GM18907 (cell line): Measurements from ENCODE around the gene FASN.

ENCODE experiments used
- ATAC-seq: cut with Tn5 transposase; IDR thresholded peaks from one replicate; pipeline ENCODE4 v1.9.1; 2021; ENCODE audit warnings: mild to moderate bottlenecking, moderate library complexity; ENCODE audit not compliant: unreplicated experiment

FASN gene

DNA sequence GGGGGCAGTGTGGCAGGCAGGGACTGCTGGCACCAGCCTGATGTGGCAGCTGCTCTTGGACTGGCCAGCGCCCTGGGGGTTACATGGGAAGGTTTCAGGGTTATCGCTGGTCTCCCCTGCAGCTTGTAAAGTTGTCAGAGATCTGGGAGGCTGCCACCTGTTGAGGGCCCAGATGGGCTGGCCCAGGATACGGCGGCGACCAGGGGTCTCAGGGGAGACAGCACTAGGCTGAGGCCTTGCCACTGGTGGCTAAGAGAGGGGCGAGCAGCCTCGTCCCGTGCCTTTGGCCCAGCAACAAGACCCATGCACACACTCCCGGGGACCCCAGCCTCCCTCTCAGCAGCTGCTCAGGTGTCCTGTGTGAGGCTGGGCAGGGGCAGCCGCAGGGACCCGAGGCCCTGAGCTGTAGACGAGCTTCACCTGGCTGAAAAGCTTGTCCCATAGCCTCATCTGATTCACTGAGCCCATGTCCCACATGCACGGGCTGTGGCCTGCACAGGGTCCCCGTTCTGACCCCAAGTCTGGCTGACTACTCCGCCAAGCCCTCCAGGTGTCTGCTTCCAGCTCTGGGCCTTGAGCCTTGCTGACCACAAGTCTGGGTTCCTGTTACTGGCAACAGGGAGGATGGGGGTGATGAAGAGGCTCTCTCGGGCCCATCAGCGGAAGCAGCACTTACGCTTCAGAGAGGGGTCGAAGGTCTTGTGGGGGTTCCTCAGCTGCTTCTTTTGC is 38.6 kb downstream of the FASN start:
- no peak for ATAC-seq

DNA sequence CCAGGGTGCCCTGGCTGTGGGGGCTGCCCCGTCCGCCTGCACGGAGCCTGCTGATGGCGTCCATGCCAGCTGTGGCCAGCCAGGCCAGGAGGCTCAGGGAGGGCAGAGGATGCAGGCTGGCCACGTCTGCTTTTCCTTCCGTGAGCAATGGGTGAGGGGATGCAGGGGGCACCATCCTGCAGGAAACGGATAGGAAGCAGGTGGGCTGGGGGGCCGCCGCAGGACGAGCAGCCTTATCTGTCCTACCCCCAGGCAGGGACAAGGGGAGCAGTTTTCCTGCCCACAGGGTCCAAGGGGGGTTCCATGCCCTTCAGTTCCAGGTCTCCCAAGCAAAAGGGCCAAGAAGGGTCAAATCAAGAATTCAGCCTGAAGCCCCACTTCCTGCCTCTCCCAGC is 39.2 kb downstream of the FASN start:
- no peak for ATAC-seq

DNA sequence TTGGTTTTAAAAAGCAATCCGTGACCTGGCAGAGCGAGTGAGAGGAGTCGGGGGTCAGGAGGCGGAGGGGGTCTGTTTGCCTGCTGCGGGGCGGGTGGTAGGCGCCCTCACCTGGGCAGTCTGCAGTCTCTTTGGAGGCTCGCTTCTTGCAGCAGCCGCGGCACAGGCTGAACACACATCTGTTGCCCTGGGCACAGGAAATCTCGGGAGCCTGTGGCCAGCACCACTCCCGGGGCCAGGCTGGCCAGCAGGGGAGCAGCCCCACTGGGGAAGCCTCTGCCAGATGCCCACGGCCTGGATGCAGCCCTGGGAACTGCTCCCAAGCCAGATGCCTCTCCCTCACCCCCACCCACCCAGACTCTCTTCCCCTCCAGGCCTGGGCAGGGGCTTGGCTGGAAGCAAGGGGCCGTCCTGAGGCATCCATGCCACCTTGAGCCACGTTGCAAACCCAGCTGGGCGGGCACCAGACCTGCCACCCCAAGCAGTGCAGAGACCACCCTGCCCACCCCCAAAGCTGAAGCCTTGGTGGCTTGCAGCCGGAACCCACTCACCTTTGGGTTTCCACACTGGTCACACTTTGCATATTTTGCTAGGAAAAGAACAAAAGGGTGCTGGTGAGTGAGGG is 39.7 kb downstream of the FASN start:
- ATAC-seq: no peak

DNA sequence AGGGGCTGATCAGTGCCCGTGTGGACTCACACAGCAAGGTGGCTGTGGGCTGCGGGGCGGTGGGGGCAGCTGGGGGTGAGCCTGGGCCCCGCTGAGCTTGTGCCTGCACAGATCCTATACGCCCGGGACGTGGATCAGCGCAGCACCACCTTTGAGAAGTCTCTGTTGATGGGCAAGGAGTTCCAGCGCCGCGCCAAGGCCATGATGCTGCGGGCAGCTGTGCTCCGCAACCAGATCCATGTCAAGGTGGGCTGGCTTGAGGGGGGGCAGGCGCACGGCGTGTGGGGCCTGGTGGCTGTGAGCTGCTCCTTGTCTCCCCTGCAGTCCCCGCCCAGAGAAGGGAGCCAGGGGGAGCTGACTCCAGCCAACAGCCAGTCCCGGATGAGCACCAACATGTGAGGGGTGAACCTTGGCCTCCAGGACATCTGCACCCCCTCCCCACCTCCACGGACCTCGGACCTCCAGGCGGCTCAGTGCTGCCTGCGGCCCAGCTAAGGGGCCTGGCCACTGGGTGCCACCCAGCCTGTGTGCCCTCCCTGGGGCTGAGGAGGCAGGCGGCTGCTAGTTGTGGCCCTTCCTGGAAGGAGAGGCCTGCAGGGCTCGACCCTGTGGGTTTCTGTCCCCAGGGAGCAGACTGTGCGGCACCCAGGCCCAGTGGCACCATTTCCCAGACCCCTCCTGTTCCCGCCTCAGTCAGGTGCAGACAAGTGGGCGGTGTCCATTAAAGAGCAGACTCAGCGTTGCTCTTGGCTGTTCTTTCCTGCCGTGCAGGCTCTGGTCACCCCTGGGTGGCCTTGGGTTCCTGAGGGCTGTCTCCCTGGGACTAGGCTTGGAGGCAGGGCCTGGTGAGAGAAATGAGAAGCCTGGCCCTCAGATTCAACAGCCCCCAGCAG is 41.1 kb downstream of the FASN start:
- no peak for ATAC-seq

DNA sequence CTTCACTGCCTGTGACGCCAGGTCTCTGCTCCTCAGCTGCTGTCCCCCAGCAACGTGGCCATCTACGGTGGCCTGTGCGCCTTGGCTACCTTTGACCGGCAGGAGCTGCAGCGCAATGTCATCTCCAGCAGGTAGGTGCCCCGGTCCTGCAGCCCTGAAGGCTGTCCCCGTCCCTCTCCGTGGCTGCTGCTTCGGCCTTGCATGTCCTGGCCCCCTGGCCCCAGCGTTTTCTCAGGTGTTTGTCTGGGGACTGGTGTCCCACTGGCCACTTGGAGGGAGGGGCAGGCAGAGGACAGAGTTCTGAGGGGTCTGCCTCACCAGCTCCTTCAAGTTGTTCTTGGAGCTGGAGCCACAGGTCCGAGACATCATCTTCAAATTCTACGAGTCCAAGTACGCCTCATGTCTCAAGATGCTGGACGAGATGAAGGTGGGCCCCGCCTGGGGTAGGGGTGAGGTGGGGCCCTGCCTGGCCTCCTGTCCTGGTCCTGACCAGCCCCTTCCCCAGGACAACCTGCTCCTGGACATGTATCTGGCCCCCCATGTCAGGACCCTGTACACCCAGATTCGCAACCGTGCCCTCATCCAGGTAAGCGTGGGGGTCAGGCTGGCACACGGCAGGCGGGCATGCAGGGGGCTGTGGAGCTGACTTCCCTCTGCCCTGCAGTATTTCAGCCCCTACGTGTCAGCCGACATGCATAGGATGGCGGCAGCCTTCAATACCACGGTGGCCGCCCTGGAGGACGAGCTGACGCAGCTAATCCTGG is 41.9 kb downstream of the FASN start:
- ATAC-seq: no peak

DNA sequence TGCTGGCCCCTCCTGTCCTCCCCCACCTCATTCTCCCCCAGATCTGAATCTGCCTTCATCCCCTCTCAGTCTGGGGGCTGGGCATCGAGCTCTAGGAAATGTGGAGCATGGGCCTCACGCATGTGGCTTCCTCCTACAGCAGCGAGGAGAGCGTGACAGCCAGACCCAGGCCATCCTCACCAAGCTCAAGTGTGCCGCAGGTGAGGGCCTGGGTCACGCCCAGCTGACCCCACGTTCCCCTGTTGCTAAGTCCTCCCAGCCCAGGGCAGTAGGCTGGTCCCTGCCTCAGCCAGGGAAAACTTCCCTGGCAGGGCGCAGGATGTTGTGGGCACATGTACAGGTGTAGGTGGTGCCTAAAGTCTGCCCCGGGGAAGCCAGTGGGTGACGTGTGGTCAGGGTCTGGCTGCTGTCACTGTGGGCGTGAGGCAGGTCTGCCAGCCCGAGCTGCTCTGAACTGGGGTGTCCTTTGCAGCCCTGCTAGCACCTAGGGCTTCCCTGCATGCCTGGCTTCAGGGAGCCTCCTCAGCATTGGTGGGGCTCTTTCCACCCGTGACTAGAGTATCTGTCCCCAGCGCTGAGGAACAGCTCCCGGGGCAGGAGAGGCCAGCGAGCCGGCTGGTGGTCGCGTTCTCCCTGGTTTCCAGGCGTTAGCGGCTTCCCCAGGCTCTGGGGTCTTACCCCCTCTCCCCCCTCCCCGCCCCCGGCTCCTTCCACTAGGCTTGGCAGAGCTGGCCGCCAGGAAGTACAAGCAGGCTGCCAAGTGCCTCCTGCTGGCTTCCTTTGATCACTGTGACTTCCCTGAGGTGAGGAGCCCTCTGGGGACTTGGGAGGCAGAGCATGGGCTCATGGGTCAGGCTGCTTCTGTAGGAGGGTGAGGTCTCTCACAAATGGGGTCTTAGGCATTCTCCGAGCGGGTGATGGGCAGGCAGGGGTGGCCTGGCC is 42.7 kb downstream of the FASN start:
- no peak for ATAC-seq

DNA sequence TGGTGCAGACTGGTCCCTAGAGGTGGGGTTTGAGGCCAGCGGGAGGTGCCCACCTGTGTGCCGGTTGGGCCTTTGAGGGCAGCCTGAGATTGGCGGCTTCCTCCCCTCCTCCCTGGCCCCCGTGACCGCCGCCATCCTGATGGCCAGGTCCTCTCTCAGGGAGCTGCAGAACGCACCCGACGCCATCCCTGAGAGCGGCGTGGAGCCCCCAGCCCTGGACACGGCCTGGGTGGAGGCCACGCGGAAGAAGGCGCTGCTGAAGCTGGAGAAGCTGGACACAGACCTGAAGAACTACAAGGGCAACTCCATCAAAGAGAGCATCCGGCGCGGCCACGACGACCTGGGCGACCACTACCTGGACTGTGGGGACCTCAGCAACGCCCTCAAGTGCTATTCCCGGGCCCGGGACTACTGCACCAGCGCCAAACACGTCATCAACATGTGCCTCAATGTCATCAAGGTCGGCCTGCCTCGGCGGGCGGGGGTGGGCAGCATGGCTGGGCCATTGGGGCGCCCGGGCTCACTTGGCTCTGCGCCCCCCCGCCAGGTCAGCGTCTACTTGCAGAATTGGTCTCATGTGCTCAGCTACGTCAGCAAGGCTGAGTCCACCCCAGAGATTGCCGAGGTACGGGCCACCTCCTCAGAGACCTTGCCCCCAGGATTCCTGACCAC is 43.5 kb downstream of the FASN start:
- ATAC-seq: no peak

DNA sequence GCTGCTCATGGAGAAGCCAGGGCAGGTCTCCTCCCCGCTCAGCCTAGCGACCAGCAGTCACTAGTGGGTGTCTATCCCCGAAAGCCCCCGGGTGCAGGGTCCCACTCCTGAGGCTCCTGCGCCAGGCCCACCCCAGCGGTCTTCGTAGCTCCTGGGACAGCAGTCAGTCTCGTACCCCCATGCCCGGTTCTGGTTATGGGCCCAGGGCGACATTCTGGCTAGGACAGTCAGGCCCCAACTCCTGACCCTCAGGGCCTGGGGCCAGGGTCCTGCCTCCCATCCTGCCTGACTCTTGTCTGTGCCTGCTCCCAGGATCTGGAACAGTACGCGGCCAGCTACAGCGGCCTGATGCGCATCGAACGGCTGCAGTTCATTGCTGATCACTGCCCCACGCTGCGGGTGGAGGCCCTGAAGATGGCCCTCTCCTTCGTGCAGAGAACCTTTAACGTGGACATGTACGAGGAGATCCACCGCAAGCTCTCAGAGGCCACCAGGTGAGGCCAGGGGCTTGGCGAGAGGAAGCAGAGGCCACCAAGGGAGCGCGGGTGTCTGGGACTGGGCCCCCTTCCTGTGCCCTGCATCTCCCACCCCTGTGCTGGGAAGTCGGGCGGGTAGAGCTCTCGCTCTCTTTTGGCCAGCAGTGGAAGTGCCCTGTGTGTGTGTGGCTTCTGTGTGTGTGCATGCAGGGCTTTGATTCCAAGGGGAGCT is 44.3 kb downstream of the FASN start:
- ATAC-seq: no peak

DNA sequence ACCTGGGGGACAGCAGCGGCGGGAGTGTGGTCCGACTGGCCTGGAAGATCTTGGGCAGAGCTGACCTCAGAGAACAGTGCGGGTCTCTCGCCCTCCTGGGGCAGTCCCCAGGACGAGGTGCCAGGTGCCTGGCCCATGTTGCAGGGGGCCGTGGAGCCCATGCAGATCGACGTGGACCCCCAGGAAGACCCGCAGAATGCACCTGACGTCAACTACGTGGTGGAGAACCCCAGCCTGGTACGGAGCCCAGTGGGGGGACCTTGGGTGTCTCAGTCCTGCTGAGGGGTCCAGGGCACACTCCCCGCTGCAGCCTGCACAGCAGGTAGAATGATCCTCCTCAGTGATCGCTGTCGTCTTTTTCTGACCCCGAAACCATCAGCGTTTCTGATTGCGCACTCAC is 44.9 kb downstream of the FASN start:
- no peak for ATAC-seq

DNA sequence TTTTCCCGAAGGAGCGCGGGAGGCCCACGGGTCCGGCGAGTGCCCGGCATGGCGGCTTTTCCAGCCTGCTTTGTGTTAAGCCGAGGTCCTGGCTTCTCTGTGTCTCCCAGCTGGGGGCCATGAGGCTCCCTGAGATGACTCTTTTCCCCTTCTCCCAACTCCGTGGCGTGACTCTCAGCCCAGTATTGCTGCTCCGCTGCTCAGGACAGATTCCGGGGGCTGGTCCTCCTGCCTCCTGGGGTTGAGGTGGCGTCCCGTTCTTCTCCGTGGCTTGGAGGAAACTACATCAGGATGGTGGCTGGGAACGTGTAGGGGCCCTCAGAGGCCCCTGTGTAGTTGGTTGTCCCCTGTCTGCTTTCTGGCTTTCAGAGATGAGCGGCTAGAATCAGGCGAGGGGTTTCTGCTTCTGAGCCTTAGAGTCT is 45.4 kb downstream of the FASN start:
- no peak for ATAC-seq

DNA sequence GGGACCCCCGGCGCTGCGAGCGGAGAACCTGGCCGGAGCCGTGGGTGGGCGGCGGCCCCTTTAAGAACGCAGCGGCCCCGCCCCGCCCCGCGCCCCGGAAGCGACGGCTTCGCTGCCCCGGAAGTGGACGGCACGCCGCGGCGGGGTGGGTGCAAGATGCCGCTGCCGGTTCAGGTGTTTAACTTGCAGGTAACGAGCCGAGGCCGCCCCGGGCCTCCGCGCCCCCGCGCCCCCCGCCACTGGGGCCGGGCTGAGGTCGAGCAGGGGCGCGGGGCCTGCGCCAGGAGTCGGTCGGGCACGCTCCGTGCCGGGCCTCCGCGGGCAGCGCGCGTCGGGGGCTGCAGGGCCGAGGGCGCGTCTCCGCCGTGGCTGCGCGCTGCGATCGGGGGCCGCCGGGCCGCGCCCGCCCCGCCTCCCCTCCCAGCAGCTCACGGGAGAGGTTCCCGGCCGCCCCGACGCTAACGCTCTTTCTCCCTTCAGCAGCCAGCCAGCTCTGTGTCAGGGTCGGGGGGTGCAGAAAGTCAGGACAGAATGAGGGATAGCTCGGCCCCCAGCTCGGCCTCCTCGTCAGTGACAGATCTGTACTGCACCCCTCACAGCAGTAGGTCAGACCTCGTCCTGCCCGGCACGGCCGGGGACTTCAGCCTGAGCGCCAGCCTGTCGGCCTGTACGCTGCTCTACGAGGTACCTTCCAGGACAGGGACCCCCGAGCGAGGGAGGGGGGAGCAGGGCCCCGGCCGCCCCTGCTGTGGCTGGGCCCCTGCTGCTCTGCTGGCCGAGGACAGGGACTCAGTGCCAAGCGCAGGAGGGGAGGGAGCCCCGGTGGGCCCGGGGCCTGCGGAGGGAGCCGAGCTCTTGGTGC is 46.0 kb downstream of the FASN start, which contains the start of the genes GPS1 and RFNG:
Gene GPS1, plus strand, starts transcription at position 123 of the 862 bp plus-strand sequence. Its CDS starts 34 bp downstream, at position 157.
Gene RFNG, minus strand, starts transcription at position 36 of the 862 bp plus-strand sequence. CDS start 45 bp downstream, outside the sequence.
- peak; percentile 57 for ATAC-seq

DNA sequence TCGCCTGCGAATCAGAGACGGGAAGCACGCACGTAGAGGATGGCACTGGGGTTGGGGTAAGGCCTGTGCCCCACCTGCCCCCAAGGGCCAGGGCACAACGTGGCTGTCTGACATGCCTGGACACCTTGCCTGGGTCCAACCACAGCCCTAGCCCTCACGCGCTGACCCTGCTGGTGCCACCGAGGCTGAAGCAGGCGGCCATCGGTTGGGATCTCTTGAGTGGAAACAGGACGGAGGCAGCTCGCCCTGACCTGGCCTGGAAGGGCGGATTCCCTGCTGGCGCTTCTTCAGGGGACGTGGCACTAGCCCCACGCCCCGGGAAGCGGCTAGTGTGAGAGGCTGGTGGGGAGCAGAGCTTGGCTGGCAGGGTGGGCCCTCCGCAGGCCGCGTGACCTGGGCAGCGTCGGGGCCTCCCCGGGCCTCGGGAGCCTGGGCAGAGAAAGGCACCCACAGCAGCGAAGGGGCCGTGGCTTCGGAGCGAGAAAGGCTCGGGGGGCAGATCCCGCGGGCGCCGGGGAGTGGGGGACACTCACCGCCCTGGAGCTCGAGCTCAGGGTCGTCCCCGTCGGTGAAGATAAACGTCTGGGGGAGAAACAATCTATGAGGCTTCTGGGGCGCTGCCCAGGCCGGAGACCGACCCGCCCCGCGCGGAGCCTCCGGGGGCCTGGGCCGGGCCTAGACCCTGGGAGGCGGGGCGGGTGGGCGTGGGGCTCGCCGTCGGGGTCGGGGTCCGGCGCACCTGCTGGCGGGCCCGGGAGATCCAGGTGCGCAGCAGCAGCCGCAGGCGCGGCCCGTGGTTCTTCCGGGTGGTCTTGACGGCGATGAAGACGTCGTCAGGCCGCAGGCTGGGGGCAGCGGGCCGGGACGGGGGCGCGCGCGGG is 47.0 kb downstream of the FASN start:
- peak; percentile 13 for ATAC-seq

DNA sequence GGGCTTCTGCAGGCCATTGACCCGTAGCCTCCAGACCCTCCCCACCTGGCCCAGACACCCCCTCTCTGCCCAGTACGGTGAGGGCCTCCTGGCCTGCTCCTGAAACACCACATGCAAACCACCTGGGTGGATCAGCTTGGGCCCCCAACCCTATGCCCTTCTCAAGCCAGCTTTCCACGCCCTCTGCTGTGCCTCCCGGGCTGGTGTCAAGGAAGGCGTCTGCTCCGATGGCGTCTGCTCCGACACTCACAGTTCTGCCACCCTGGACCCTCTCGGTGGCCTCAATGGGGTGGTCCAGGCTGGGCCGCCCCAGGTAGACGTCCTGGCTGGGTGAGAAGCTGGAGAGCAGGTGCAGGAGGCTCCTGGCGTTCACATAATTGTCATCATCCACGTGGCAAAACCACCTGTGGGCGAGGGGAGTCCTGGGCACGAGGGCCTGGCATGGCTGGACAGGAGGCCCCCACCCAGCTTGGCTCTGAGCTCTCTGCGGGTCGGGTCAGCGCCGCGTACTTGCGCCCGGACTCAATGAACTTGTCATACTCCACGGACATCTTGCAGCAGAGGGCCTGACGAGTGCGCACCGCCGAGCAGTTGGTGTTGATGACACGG is 47.8 kb downstream of the FASN start:
- no peak for ATAC-seq

DNA sequence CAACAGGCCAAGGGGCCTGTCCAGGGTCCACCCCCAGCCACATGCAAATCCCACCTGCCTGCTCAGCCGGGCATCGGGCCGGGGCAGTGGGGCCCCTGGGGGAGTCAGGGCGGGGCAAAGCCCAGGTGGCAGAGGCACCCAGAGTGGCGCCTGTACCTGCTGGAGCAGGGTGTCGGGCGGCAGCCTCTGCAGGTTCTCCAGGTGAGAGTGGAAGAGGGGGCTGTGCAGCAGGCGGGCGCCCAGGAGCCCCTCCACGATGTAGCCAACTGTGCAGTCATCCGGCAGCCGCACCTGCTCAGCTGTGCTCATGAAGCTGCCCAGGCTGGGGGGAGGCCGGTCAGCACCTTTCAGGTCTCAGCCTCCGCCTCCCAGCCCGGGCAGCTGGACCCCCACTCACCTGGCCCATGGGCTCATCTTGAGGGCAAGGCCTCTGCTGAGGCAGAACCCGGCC is 48.5 kb downstream of the FASN start:
- ATAC-seq: no peak

DNA sequence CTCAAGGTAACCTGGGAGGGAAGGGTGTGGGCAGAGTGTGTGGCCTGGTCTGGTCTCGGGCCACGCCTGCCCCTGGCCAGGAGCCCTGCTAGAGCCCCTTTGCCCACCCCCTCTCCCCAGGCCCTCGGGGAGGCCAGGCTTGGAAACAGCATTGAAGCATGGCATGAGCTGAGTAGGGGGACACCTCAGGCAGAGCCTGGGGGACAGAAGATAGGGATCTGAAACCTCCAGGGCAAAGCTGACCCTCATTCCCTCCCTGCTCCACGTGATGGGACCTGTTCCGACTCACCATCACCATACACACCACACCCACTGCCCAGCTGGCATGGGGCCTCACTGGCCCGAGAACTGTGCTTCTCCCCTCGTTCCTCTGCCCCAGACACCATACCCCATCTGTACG is 48.9 kb downstream of the FASN start:
- no peak for ATAC-seq

DNA sequence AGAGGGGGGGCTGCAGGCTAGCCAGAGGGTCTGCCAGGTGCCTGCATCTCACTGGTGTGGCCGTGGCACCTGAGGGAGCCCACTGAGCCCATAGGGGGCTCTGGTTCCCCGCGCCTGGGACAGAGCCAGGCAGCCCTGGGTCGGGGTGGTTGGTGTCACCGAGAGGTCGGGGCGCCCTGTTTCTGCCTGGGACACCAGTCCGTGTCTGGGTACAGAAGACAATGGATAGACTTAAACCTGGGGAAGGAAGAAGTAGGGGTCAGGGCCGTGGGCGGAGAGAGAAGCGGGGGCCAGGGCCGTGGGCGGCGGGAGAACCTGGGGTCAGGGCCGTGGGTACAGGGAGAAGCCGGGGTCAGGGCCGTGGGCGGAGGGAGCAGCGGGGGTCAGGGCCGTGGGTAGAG is 49.5 kb downstream of the FASN start:
- ATAC-seq: no peak
